ENCODE measurements around the gene UBAC2. TPM values are rescaled to one million over a fixed set of nuclear protein-coding genes. Genes with fewer than 3 reads are reported as not detected.

Gene UBAC2
- total and polyA plus RNA-seq, 2 of the 4 experiments (the other 2 are of a cell fraction): 20.8 to 36.3 TPM

GRCh38 chr13:99395436-99395835 lies 194.8 kb downstream of the UBAC2 start:
- H2AK5ac ChIP-seq (ENCODE audit: low read depth, low read length): no peak overlapping the region
- CTCF ChIA-PET: no interaction called here
- no peak for ATAC-seq (ENCODE audit: low read depth)

More at GRCh38 chr13:99395436-99395835, 194.8 kb downstream of the UBAC2 start:
- Histone ChIP-seq H3K4me3 (ENCODE audit: insufficient read depth, low read depth, low read length) (no peak overlapping the region), H3K36me3 (ENCODE audit: control insufficient read depth, insufficient read depth, low read length) (no peaks in the 10 kb centered on the region), H2AFZ (replicated peaks; ENCODE audit: low read length, poor library complexity) (no peak overlapping the region), H2BK5ac (ENCODE audit: low read depth, low read length, poor library complexity, severe bottlenecking) (no peak overlapping the region), H4K5ac (ENCODE audit: low read depth, low read length) (no peak overlapping the region), H3K4me1 (ENCODE audit: control insufficient read depth, insufficient read depth, low read length) (no peaks in the 10 kb centered on the region), H3K9me1 (ENCODE audit: insufficient read depth, low read length) (no peaks in the 10 kb centered on the region; the same call in 1 of the 2 replicates), H2BK120ac (ENCODE audit: low read depth, low read length) (no peak overlapping the region), H2AK9ac (replicated peaks; ENCODE audit: low read depth, low read length, poor library complexity) (no peak overlapping the region), H3K56ac (ENCODE audit: extremely low read depth, insufficient read depth, low read length) (no peak overlapping the region), H3K4me2 (ENCODE audit: low read depth, low read length) (no peak overlapping the region), H3K18ac (ENCODE audit: low read depth, low read length) (no peak overlapping the region), H2BK20ac (ENCODE audit: low read depth, low read length) (no peak overlapping the region), H4K20me1 (ENCODE audit: insufficient read depth, low read length) (no peaks in the 10 kb centered on the region), H3K27me3 (ENCODE audit: control insufficient read depth, insufficient read depth, low read length) (peaks cover 25% of the 10 kb centered on the region), H3K79me1 (ENCODE audit: low read depth in 1 of 2, low read length in 2 of 2) (no peaks in the 10 kb centered on the region), H3K9ac (ENCODE audit: low read depth, low read length) (no peak overlapping the region), H3K27ac (ENCODE audit: insufficient read depth, low read length) (no peak overlapping the region), H4K91ac (ENCODE audit: insufficient read depth, low read depth, low read length) (no peak overlapping the region), H3K9me3 (ENCODE audit: control insufficient read depth, insufficient read depth, low read length) (no peaks in the 10 kb centered on the region), H2BK15ac (ENCODE audit: low read depth, low read length) (no peak overlapping the region), H3K23ac (ENCODE audit: low read depth, low read length) (no peak overlapping the region), H3K4ac (ENCODE audit: low read depth, low read length) (no peak overlapping the region), H3K14ac (replicated peaks; ENCODE audit: low read depth, low read length) (no peak overlapping the region), H4K8ac (ENCODE audit: low read depth in 2 of 2, low read length in 2 of 2) (no peak overlapping the region)
- no peak for DNase-seq
- intact Hi-C loops (cut with micrococcal nuclease): no loop called here
- TF ChIP-seq CEBPB (IDR thresholded peaks at IDR 0.05; ENCODE audit: low read depth, low read length) (no peak), MAFK (IDR thresholded peaks at IDR 0.05; ENCODE audit: low read depth, low read length) (no peak), MXI1 (IDR thresholded peaks at IDR 0.05; ENCODE audit: borderline replicate concordance, low read depth, low read length) (no peak), RFX5 (IDR thresholded peaks at IDR 0.05; ENCODE audit: low read depth, low read length) (no peak), BHLHE40 (IDR thresholded peaks at IDR 0.05; ENCODE audit: low read depth, low read length) (no peak), USF2 (IDR thresholded peaks at IDR 0.05; ENCODE audit: low read depth, low read length) (no peak), CTCF (conservative IDR thresholded peaks at IDR 0.05; ENCODE audit: low read depth, low read length) (no peak), RAD21 (IDR thresholded peaks at IDR 0.05; ENCODE audit: low read length) (no peak), CHD1 (IDR thresholded peaks at IDR 0.05; ENCODE audit: low read depth, low read length) (no peak), SMC3 (IDR thresholded peaks at IDR 0.05; ENCODE audit: low read depth, low read length) (no peak), POLR2A (IDR thresholded peaks at IDR 0.05; ENCODE audit: low read depth, low read length) (no peak), RCOR1 (IDR thresholded peaks at IDR 0.05; ENCODE audit: insufficient replicate concordance, low read length) (no peak), NFE2L2 (IDR thresholded peaks at IDR 0.05; ENCODE audit: low read depth, low read length) (no peak), MAZ (IDR thresholded peaks at IDR 0.05; ENCODE audit: borderline replicate concordance, low read depth, low read length) (no peak), ELK1 (IDR thresholded peaks at IDR 0.05; ENCODE audit: borderline replicate concordance, low read depth, low read length) (no peak), FOS (IDR thresholded peaks at IDR 0.05; ENCODE audit: low read depth, low read length) (no peak)
- 100% methylated on average over 1 of the region's 11 CpGs; no CpG with 5 or more reads in 1 of the 2 experiments for WGBS, 2 experiments (ENCODE audit: extremely low coverage in 2 of 2, insufficient read length in 1 of 2)
- dilution Hi-C loops (cut with HindIII; ENCODE audit: low sequenced_read_pairs, unreplicated experiment): no loop called here
- BruUV-seq (replicated peaks): no TSS peak
- in situ Hi-C loops (cut with MboI; ENCODE audit: low sequenced_read_pairs): no loop called here
- POLR2A ChIA-PET (ENCODE audit: unreplicated experiment): no interaction called here

Measured in IMR-90 (cell line).